Naive B cell (primary cell): ENCODE results near the gene REXO4. TPM values are rescaled to one million over a fixed set of nuclear protein-coding genes. Genes with fewer than 3 reads are reported as not detected.

Source experiments
- ATAC-seq, 2 donors: fragments of 150-1000 bp; cut with Tn5 transposase; 2 replicates each; pipeline ENCODE4 v1.10.0; 2021; ENCODE audit warnings: low read depth in 2 of 2, mild to moderate bottlenecking in 2 of 2, moderate library complexity in 2 of 2
- DNase-seq: peaks from one replicate; pipeline ENCODE4 v3.0.0; 2022
- H3K27ac Mint-ChIP-seq, 6 donors: one replicate each; pipeline ENCODE4 v1.8.0; 2020 to 2022; ENCODE audit warnings: mild to moderate bottlenecking in 6 of 6, mixed read lengths in 6 of 6, moderate library complexity in 5 of 6, inconsistent platforms in 2 of 6
- H3K27me3 Mint-ChIP-seq, 3 donors: one replicate each; pipeline ENCODE4 v1.8.0; 2021 to 2022; ENCODE audit warnings: mixed read lengths in 3 of 3, mild to moderate bottlenecking in 1 of 3
- H3K36me3 Mint-ChIP-seq, 2 donors: one replicate each; pipeline ENCODE4 v1.8.0; 2020 to 2022; ENCODE audit warnings: mixed read lengths in 2 of 2, inconsistent platforms in 1 of 2, mild to moderate bottlenecking in 1 of 2
- H3K4me1 Mint-ChIP-seq, 3 donors: one replicate each; pipeline ENCODE4 v1.8.0; 2020 to 2022; ENCODE audit warnings: mixed read lengths in 3 of 3, inconsistent platforms in 1 of 3, mild to moderate bottlenecking in 1 of 3, moderate library complexity in 1 of 3
- H3K4me3 Mint-ChIP-seq, 8 donors: one replicate each; pipeline ENCODE4 v1.8.0; 2020 to 2022; ENCODE audit warnings: mild to moderate bottlenecking in 8 of 8, mixed read lengths in 8 of 8, moderate library complexity in 8 of 8, inconsistent platforms in 2 of 8
- H3K9me3 Mint-ChIP-seq, 7 donors: one replicate each; pipeline ENCODE4 v1.8.0; 2020 to 2022; ENCODE audit warnings: mixed read lengths in 7 of 7, mild to moderate bottlenecking in 5 of 7, inconsistent platforms in 2 of 7, moderate library complexity in 1 of 7
- polyA plus RNA-seq, 6 donors: library from polyadenylated mRNA; unstranded; fragments of 300-500 nt; fragmentation: Illumina TruSeq; gene quantifications; one replicate each; pipeline ENCODE4 v1.2.3, GENCODE V29; 2021; ENCODE audit warnings: low read depth in 6 of 6

REXO4 gene
- 10 to 100 TPM in 5 of 6 donors, 1 to 10 TPM in 1; 4.3 to 27.7 (median 15.1) TPM for polyA plus RNA-seq

GRCh38 chr9:133417541-133418461 is at the start of gene REXO4:
Gene REXO4 (minus strand): TSS chr9:133418010. CDS start chr9:133417844, 166 bp downstream.
- peak; percentile 71 to 78 for ATAC-seq
- H3K36me3 Mint-ChIP-seq = no peaks in the 10 kb centered on the region
- H3K9me3 Mint-ChIP-seq = peaks cover 0 to 6% (median 4%) of the 10 kb centered on the region in 7 donors
- H3K27ac Mint-ChIP-seq = peak within 1 kb of the TSS; percentile 64 to 94 (median 82)
- peak within 1 kb of the TSS; percentile 88 to 94 (median 92) for H3K4me3 Mint-ChIP-seq
- no peaks in the 10 kb centered on the region for H3K27me3 Mint-ChIP-seq
- DNase-seq = peak; percentile 76
- H3K4me1 Mint-ChIP-seq = peaks cover 59 to 84% (median 74%) of the 10 kb centered on the region in 3 donors

GRCh38 chr9:133467101-133467500 is 49.3 kb upstream of the REXO4 start:
- no peaks in the 10 kb centered on the region for H3K9me3 Mint-ChIP-seq
- peaks cover 9 to 35% (median 22%) of the 10 kb centered on the region in 3 donors for H3K4me1 Mint-ChIP-seq
- H3K27ac Mint-ChIP-seq = no peak overlapping the region
- DNase-seq = no peak
- H3K27me3 Mint-ChIP-seq = no peaks in the 10 kb centered on the region
- ATAC-seq = no peak
- no peaks in the 10 kb centered on the region for H3K36me3 Mint-ChIP-seq
- no peak overlapping the region for H3K4me3 Mint-ChIP-seq

- H3K4me1 Mint-ChIP-seq = peaks cover 18 to 46% (median 33%) of the 10 kb centered on the region in 3 donors
- no peak overlapping the region for H3K27ac Mint-ChIP-seq
- no peak overlapping the region for H3K4me3 Mint-ChIP-seq
- H3K9me3 Mint-ChIP-seq = no peaks in the 10 kb centered on the region
- no peaks in the 10 kb centered on the region for H3K36me3 Mint-ChIP-seq
- H3K27me3 Mint-ChIP-seq = no peaks in the 10 kb centered on the region
- no peak for ATAC-seq
- DNase-seq = no peak
Measured at GRCh38 chr9:133465984-133466383, 48.2 kb upstream of the REXO4 start.

GRCh38 chr9:133464638-133465037 is 46.8 kb upstream of the REXO4 start:
- no peak for ATAC-seq

GRCh38 chr9:133463864-133464615 is 46.2 kb upstream of the REXO4 start:
- Mint-ChIP-seq H3K4me3 (peak overlapping the region in 1 of 8 donors; percentile 92), H3K27ac (peak overlapping the region; percentile 20 to 89 (median 47)), H3K36me3 (no peaks in the 10 kb centered on the region), H3K9me3 (no peaks in the 10 kb centered on the region), H3K27me3 (no peaks in the 10 kb centered on the region), H3K4me1 (peaks cover 24 to 42% (median 36%) of the 10 kb centered on the region in 3 donors)
- ATAC-seq = no peak
- DNase-seq = no peak

More at GRCh38 chr9:133464638-133465037, 46.8 kb upstream of the REXO4 start:
- H3K27me3 Mint-ChIP-seq = no peaks in the 10 kb centered on the region
- H3K4me1 Mint-ChIP-seq = peaks cover 24 to 40% (median 38%) of the 10 kb centered on the region in 3 donors
- H3K36me3 Mint-ChIP-seq = no peaks in the 10 kb centered on the region
- H3K4me3 Mint-ChIP-seq = no peak overlapping the region
- H3K27ac Mint-ChIP-seq = peak overlapping the region in 1 of 6 donors; percentile 39
- no peak for DNase-seq
- no peaks in the 10 kb centered on the region for H3K9me3 Mint-ChIP-seq

GRCh38 chr9:133463234-133463863 is 45.5 kb upstream of the REXO4 start:
- DNase-seq (no peak), ATAC-seq (no peak)
- Mint-ChIP-seq H3K36me3 (no peaks in the 10 kb centered on the region), H3K27me3 (no peaks in the 10 kb centered on the region), H3K4me1 (peaks cover 24 to 43% (median 36%) of the 10 kb centered on the region in 3 donors), H3K4me3 (peak overlapping the region in 2 of 8 donors; percentile 56 to 92), H3K27ac (peak overlapping the region in 4 of 6 donors; percentile 20 to 89 (median 60)), H3K9me3 (no peaks in the 10 kb centered on the region)

GRCh38 chr9:133461975-133462374 is 44.2 kb upstream of the REXO4 start:
- peak overlapping the region; percentile 88 to 98 (median 98) for H3K27ac Mint-ChIP-seq
- no peak for ATAC-seq
- H3K4me1 Mint-ChIP-seq = peaks cover 24 to 43% (median 36%) of the 10 kb centered on the region in 3 donors
- peak overlapping the region in 3 of 8 donors; percentile 90 to 92 (median 91) for H3K4me3 Mint-ChIP-seq
- no peak for DNase-seq
- H3K36me3 Mint-ChIP-seq = no peaks in the 10 kb centered on the region
- H3K9me3 Mint-ChIP-seq = no peaks in the 10 kb centered on the region
- no peaks in the 10 kb centered on the region for H3K27me3 Mint-ChIP-seq

- Mint-ChIP-seq H3K27ac (peak overlapping the region; percentile 93 to 98 (median 98)), H3K9me3 (no peaks in the 10 kb centered on the region), H3K36me3 (no peaks in the 10 kb centered on the region), H3K4me3 (peak overlapping the region; percentile 63 to 92 (median 90)), H3K4me1 (peaks cover 24 to 42% (median 36%) of the 10 kb centered on the region in 3 donors), H3K27me3 (no peaks in the 10 kb centered on the region)
- peak; percentile 80 for DNase-seq
- ATAC-seq = peak; percentile 57 to 63
Measured at GRCh38 chr9:133460405-133461175, 42.8 kb upstream of the REXO4 start.

GRCh38 chr9:133459476-133460404 is 41.9 kb upstream of the REXO4 start, which contains the start of gene CACFD1:
Gene CACFD1 (plus strand): TSS chr9:133459978. CDS start chr9:133460067, 89 bp downstream.
- H3K4me1 Mint-ChIP-seq = peaks cover 24 to 40% (median 36%) of the 10 kb centered on the region in 3 donors
- H3K27ac Mint-ChIP-seq = peak within 1 kb of the TSS; percentile 98 to 100 (median 98)
- peak within 1 kb of the TSS; percentile 90 to 100 (median 94) for H3K4me3 Mint-ChIP-seq
- ATAC-seq (peak; percentile 74), DNase-seq (peak; percentile 93)
- H3K36me3 Mint-ChIP-seq = no peaks in the 10 kb centered on the region
- no peaks in the 10 kb centered on the region for H3K27me3 Mint-ChIP-seq
- H3K9me3 Mint-ChIP-seq = no peaks in the 10 kb centered on the region

GRCh38 chr9:133458643-133459312 is 41.0 kb upstream of the REXO4 start:
- Mint-ChIP-seq H3K36me3 (no peaks in the 10 kb centered on the region), H3K4me1 (peaks cover 19 to 38% (median 31%) of the 10 kb centered on the region in 3 donors), H3K27me3 (no peaks in the 10 kb centered on the region), H3K4me3 (peak overlapping the region in 7 of 8 donors; percentile 90 to 100 (median 93)), H3K27ac (peak overlapping the region in 5 of 6 donors; percentile 58 to 99 (median 98)), H3K9me3 (no peaks in the 10 kb centered on the region)
- ATAC-seq (no peak), DNase-seq (no peak)

GRCh38 chr9:133457748-133458147 is 39.9 kb upstream of the REXO4 start:
- Mint-ChIP-seq H3K27me3 (no peaks in the 10 kb centered on the region), H3K9me3 (no peaks in the 10 kb centered on the region), H3K27ac (no peak overlapping the region), H3K4me1 (peaks cover 18 to 29% (median 22%) of the 10 kb centered on the region in 3 donors), H3K36me3 (no peaks in the 10 kb centered on the region), H3K4me3 (no peak overlapping the region)
- ATAC-seq = no peak
- DNase-seq = no peak
